ENCODE data around the gene TIAM2. TPM values are rescaled to one million over a fixed set of nuclear protein-coding genes. Genes with fewer than 3 reads are reported as not detected.

Gene TIAM2
- polyA plus RNA-seq, 1 experiment, result 12.6 TPM

DNA sequence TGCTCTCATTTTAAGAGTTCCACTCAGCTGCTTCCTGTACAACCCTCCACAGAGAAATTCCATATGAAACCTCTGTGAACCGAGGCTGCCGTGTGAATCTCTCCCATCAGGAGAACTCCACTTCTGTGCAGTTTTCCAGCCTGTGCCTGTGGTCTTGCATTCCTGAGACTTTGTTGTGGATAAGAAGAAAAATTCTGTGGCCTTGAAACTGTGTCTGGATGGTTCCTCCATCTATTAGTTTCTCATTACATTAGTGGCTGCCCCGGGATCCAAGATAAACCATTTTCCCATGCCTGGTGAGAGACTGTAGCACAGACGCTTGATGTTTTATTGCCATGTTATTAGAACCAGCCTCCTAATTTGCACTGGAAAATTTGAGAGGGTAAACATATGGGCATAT is 40.8 kb upstream of the TIAM2 start:
- POLR2A ChIA-PET, result no interaction called here
- no peak overlapping the region for H3K4me3 ChIP-seq (ENCODE audit: low read depth, low read length)
- no peaks in the 10 kb centered on the region for H3K27me3 ChIP-seq (ENCODE audit: control insufficient read depth, insufficient read depth, low read length)
- CTCF ChIA-PET, result interaction anchor here (1.6 kb wide), 1 partner anchor 26 kb away, joined by 5 read pairs; no protein-coding TSS in a partner anchor
- no peak for DNase-seq (ENCODE audit: low read depth, low spot score)
- TF ChIP-seq, protein P1, sequence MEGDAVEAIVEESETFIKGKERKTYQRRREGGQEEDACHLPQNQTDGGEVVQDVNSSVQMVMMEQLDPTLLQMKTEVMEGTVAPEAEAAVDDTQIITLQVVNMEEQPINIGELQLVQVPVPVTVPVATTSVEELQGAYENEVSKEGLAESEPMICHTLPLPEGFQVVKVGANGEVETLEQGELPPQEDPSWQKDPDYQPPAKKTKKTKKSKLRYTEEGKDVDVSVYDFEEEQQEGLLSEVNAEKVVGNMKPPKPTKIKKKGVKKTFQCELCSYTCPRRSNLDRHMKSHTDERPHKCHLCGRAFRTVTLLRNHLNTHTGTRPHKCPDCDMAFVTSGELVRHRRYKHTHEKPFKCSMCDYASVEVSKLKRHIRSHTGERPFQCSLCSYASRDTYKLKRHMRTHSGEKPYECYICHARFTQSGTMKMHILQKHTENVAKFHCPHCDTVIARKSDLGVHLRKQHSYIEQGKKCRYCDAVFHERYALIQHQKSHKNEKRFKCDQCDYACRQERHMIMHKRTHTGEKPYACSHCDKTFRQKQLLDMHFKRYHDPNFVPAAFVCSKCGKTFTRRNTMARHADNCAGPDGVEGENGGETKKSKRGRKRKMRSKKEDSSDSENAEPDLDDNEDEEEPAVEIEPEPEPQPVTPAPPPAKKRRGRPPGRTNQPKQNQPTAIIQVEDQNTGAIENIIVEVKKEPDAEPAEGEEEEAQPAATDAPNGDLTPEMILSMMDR (IDR thresholded peaks at IDR 0.05; ENCODE audit: low read depth, low read length), result no peak
- no peak overlapping the region for H3K27ac ChIP-seq (ENCODE audit: low read depth, low read length)
- no peaks in the 10 kb centered on the region for H3K9me3 ChIP-seq (ENCODE audit: control insufficient read depth, insufficient read depth, low read length)

DNA sequence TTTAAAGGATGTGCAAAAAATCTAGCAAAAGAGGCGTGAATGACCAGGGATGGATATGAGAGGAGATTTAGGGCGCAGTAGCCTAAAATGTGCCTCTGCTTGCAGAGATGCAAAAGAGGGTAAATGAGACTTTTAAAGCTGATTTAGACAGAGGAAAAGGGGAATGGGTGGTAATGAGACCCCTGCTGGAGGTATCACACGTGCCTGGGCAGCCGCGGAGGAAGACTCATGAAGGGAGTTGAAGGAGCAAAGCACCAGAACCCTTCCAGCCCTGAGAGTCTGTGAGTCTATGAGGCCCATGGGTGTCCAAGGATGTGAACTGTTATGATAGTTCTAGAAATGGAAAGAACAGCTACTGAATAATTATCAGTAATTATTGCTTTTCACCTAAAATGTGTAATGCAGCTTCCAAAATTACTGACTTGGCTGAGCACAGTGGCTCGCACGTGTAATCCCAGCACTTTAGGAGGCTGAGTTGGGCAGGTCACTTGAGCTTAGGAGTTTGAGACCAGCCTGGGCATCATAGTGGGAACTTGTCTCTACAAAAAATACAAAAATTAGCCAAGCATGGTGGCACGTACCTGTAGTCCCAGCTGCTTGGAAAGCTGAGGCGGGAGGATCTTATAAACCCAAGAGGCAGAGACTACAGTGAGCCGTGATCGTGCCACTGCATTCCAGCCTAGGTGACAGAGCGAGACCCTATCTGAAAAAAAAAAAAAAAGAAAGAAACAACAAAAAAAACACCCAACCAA is 38.2 kb upstream of the TIAM2 start:
- H3K4me3 ChIP-seq (ENCODE audit: low read depth, low read length), result no peak overlapping the region
- no peak overlapping the region for H3K27ac ChIP-seq (ENCODE audit: low read depth, low read length)
- CTCF ChIA-PET, result interaction anchor here (0.5 to 2.0 kb wide), 2 partner anchors 28 to 232 kb away, joined by 3 to 5 read pairs; no protein-coding TSS in a partner anchor
- TF ChIP-seq, protein P1 (IDR thresholded peaks at IDR 0.05; ENCODE audit: low read depth, low read length), result no peak
- DNase-seq (ENCODE audit: low read depth, low spot score), result no peak
- POLR2A ChIA-PET, result no interaction called here
- H3K27me3 ChIP-seq (ENCODE audit: control insufficient read depth, insufficient read depth, low read length), result no peaks in the 10 kb centered on the region
- no peaks in the 10 kb centered on the region for H3K9me3 ChIP-seq (ENCODE audit: control insufficient read depth, insufficient read depth, low read length)

DNA sequence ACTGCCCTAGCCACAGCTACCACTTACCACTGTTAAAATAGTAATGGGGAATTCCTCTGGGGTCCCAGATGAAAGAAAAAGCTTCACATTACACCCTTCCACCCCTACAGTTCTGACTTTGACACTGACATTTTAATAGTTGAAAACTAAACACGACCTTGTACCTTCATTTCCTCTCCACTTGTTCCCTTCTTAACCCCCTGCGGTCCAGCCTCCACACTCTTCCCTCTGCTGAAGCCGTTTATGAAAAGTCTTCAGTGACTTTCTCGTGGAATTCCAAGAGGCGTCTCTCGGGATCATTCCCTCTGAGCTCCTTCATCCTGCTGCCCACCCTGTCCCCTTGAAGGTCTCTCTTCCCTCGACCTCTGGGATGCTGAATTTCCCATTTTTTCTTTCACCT is 36.6 kb upstream of the TIAM2 start:
- Histone ChIP-seq H3K4me3 (ENCODE audit: low read depth, low read length) (no peak overlapping the region), H3K27ac (ENCODE audit: low read depth, low read length) (no peak overlapping the region), H3K9me3 (ENCODE audit: control insufficient read depth, insufficient read depth, low read length) (no peaks in the 10 kb centered on the region), H3K27me3 (ENCODE audit: control insufficient read depth, insufficient read depth, low read length) (no peaks in the 10 kb centered on the region)
- ChIA-PET POLR2A (no interaction called here), CTCF (interaction anchor here (2.0 kb wide), 1 partner anchor 29 kb away, joined by 5 read pairs; no protein-coding TSS in a partner anchor)
- TF ChIP-seq, protein P1 (IDR thresholded peaks at IDR 0.05; ENCODE audit: low read depth, low read length), result no peak
- DNase-seq (ENCODE audit: low read depth, low spot score), result no peak

DNA sequence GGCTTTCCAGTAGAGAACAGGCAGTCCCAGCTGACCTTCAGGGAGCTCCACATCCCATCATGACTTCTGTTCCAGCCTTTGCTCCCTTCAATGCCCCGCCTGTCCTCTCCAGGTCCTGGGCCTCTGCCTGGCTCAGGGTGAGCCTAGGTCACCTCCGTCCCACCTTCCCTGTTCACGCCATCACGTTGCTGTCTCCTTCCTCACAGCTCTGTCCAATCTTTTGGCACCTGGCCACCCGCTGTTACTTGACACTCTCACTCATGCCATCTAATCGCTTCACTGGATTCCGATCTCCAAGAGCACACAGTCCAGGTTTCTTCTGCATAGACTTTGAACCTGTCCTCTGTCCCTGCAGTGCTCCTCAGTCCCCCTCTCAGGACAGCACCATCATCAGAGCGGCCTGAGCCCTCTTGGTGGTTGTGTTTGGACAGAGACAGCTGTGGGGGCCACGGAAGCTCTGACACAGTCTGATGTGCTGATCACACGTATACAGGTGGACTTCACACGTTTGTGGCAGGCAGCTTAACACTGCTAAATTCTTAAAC is 34.7 kb upstream of the TIAM2 start:
- CTCF ChIA-PET, result no interaction called here
- Histone ChIP-seq H3K9me3 (ENCODE audit: control insufficient read depth, insufficient read depth, low read length) (no peaks in the 10 kb centered on the region), H3K27me3 (ENCODE audit: control insufficient read depth, insufficient read depth, low read length) (no peaks in the 10 kb centered on the region), H3K27ac (ENCODE audit: low read depth, low read length) (no peak overlapping the region), H3K4me3 (ENCODE audit: low read depth, low read length) (no peak overlapping the region)
- TF ChIP-seq, protein P1 (IDR thresholded peaks at IDR 0.05; ENCODE audit: low read depth, low read length), result no peak
- POLR2A ChIA-PET, result no interaction called here
- no peak for DNase-seq (ENCODE audit: low read depth, low spot score)

DNA sequence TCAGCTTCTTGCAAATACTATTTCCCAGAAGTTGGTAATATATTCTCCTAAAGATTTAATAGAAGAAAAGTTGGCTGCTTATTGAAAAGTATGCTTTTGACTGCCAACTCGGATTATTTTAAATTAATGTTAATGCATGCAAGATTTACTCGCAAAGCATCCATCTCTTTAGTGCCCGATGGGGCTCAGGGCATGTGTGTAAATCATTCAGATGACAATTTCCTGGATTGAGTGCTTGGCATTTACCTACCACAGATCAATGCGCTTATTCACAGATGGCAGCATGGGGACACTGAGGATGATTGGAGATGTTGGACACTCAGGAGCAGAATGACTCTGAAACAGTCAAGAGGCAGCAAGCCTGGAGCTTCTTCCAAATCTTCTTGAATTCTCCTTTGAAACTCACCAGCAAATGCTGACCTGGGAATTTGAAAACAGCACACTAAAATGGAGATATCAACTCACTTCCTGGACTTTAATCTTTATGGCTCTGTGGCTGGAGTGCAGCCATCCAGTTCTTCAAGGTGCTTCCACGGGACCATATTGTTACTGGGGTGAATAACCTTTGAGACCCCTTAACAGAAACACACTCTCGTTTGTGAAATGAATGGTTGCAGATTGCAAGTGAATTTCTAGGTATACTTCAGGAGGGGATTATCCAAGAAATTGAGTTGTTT is 34.1 kb upstream of the TIAM2 start:
- H3K4me3 ChIP-seq (ENCODE audit: low read depth, low read length), result no peak overlapping the region
- ChIA-PET POLR2A (no interaction called here), CTCF (no interaction called here)
- no peaks in the 10 kb centered on the region for H3K27me3 ChIP-seq (ENCODE audit: control insufficient read depth, insufficient read depth, low read length)
- H3K9me3 ChIP-seq (ENCODE audit: control insufficient read depth, insufficient read depth, low read length), result no peaks in the 10 kb centered on the region
- no peak for DNase-seq (ENCODE audit: low read depth, low spot score)
- TF ChIP-seq, protein P1 (IDR thresholded peaks at IDR 0.05; ENCODE audit: low read depth, low read length), result no peak
- no peak overlapping the region for H3K27ac ChIP-seq (ENCODE audit: low read depth, low read length)
